ES-I3 (cell line): Measurements from ENCODE around the gene EXD3.

Experiments
- H3K36me3 ChIP-seq: 2 replicates; pipeline ENCODE4 v1.6.1; 2013; ENCODE audit warnings: mild to moderate bottlenecking, low read length, control low read depth, moderate library complexity; ENCODE audit not compliant: insufficient read depth
- H3K4me1 ChIP-seq: 2 replicates; pipeline ENCODE4 v1.6.1; 2013; ENCODE audit warnings: mild to moderate bottlenecking, control low read depth, low read length; ENCODE audit not compliant: insufficient read depth
- H3K9ac ChIP-seq: 2 replicates; pipeline ENCODE4 v1.6.1; 2013; ENCODE audit warnings: low read depth, mild to moderate bottlenecking, low read length, moderate library complexity
- H3K9me3 ChIP-seq: 2 replicates; pipeline ENCODE4 v1.6.1; 2013; ENCODE audit warnings: mild to moderate bottlenecking, low read length, moderate library complexity; ENCODE audit not compliant: control insufficient read depth, insufficient read depth

EXD3 gene

DNA sequence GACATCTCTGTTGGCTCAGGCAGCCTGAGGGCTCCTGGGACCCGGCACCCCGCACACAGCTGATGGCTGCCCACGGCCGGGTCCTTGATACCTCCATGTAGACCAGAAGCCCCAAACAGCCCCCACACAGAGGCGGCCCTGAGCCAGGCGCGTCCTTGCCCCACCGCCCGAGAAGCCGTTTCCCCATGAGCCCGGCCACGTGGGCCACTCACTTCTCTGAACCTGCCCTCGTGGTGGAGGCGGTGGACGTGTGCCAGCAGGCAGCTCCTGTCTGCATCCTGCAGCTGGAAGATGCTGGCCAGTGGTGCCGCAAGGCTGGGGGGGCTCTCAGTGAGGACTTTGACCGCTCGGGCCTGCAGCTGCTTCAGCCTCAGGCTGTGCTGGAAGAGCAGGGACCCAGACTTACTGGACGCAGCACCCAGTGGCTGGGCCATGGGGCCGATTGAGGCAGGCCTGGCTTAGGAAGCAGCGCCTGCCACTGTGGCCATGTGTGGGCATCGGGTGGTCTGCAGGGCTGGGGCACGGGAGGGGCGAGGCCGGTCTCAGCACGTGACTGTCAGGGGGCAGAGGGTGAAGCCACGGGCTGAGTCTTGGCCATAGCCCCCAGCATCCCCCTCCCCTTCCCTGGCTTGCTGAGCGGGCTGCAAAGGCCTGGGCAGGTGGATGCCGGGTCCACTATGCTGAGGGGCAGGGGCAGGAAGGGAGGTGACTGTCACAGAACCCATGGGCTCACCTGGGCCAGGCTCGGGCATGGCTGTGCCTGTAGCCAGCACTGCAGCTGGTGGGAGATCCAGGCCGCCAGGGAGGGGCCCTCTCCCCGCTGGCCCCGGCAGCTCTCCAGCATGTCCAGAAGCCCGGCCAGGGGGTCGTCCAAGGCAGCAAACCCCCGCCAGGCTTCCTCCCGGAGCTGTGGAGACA, 50.0 kb downstream of the EXD3 start:
- H3K4me1 ChIP-seq = no peaks in the 10 kb centered on the region
- no peak overlapping the region for H3K9ac ChIP-seq
- no peaks in the 10 kb centered on the region; the same call in 1 of the 2 replicates for H3K9me3 ChIP-seq

DNA sequence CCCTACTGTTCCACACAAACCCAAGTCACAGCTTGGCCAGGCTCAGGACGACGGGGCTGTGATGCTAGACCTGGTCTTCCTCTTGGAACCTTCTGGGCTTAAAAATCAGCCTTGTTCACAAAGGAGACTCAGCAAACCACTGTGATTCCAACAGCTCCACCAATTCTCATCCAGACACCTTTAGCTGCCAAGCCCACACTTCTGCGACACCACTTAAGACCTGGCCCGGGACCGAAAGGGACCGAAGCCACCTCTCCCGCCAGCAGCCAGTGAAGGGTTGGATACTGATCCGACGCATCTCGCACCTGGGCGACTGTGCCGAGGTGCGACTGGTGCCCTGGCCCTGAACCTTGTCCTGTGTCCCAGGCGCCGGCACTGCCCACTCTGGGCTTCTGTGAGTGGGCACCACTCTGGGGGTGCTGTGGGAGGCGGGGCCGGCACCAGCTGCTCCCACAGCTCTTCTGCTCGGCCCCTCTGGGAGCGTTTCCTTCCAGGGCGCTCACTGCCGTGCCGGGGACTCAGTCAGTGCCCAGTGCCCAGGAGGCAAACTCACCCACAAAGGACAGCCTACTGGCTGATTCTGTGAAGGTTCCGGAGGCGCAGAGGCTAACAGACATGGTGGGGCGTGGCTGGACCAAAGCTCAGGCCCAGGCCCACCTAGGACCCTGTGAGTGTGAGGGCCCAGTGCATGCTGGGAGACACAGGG, 50.9 kb downstream of the EXD3 start:
- Histone ChIP-seq H3K9ac (no peak overlapping the region), H3K9me3 (no peaks in the 10 kb centered on the region; the same call in 1 of the 2 replicates), H3K36me3 (no peaks in the 10 kb centered on the region), H3K4me1 (no peaks in the 10 kb centered on the region)

More for the DNA sequence above, 50.0 kb downstream of the EXD3 start:
- H3K36me3 ChIP-seq = no peaks in the 10 kb centered on the region

DNA sequence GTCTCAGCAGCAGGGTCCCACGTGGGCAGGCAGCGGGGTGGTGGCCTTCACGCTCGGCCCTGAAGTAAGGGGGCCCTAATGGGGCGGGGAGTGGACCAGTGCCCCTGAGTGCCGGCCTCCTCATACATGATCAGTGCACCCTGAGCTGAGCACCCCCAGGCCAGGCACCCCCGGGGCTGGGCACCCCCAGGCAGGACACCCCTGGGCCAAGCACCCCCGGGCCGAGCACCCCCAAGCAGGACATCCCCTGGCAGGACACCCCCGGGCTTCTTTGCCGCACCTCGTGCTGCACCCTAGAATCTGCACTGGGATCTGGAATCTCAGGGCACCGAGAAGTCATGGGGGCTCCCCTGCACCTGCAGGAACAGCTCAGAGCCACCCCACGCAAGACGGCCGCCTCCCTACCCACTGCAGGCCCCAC, 51.4 kb downstream of the EXD3 start:
- Histone ChIP-seq H3K36me3 (no peaks in the 10 kb centered on the region), H3K9me3 (no peaks in the 10 kb centered on the region; the same call in 1 of the 2 replicates), H3K9ac (no peak overlapping the region), H3K4me1 (no peaks in the 10 kb centered on the region)

DNA sequence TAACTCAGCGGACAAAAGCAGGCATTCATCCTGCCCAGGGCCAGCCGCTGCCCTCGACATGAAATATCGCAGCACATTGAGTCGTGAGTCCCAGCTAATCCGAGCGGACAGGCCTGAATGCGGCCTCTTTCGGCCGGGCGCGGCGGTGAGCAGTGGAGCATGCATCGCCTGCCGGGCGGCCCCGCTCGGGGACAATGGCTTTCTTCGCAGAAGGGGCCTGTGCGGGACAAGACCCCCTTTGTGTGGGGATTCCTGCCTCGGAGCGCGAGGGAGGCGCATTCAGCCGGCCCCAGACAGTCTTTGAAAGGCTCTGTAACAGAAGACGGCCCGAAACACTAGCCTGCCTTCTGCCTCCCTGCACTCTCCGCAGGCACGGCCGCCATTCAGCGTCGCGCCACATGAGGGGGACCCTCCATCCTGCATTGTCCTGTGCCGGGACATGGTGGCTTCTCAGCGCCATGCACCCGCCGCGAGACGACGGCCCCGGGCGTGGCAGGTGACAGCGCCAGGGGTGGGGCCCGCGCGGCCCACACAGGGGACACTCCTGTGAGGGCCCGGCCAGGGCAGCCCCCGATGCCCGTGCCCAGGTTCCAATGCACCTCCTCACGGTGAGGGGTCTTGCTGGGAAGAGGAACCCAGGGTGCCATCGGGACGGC, 52.0 kb downstream of the EXD3 start:
- Histone ChIP-seq H3K4me1 (no peaks in the 10 kb centered on the region), H3K9ac (no peak overlapping the region), H3K9me3 (no peaks in the 10 kb centered on the region; the same call in 1 of the 2 replicates), H3K36me3 (no peaks in the 10 kb centered on the region)

DNA sequence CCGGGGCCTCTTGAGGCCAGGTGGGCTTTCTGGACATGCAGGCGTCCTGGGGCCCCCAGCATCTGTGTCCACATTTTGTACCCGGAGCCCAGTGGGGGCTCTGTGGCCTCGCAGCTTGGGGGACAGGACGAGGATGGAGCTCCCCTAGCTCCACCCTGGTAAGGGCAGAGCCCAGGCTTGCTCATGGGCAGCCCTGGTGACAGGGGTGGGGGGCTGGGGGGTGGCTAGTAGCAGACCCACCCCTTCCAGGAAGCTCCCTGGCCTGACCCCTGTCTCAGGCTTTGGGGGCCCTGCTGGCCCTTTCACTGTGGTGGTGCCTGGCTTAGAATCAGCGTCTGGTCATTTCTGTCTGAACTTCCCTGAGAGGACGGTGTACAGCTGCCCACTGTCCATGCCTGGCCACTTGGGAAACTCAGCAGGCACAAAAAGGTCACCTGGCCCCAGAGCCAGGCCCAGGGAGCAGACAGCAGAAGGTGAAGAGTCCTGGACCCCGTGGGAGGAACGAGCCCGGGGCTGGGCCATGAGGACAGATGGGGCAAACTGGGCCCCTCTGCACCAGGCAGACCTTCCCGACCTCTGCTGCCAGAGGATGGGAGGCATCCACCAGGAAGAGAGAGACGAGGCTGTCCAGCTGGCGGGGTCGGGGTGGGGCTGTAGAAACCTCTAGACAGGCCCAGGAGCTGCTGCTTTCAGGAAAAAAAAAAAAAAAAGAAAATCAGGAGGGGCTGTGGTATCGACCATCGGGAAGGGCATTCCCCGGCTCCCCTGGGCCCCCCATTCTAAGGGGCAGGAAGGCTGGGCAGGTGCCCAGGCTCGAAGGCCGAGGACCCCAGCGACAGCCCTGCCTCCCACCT, 52.8 kb downstream of the EXD3 start:
- Histone ChIP-seq H3K36me3 (no peaks in the 10 kb centered on the region), H3K4me1 (no peaks in the 10 kb centered on the region), H3K9me3 (no peaks in the 10 kb centered on the region), H3K9ac (no peak overlapping the region)

DNA sequence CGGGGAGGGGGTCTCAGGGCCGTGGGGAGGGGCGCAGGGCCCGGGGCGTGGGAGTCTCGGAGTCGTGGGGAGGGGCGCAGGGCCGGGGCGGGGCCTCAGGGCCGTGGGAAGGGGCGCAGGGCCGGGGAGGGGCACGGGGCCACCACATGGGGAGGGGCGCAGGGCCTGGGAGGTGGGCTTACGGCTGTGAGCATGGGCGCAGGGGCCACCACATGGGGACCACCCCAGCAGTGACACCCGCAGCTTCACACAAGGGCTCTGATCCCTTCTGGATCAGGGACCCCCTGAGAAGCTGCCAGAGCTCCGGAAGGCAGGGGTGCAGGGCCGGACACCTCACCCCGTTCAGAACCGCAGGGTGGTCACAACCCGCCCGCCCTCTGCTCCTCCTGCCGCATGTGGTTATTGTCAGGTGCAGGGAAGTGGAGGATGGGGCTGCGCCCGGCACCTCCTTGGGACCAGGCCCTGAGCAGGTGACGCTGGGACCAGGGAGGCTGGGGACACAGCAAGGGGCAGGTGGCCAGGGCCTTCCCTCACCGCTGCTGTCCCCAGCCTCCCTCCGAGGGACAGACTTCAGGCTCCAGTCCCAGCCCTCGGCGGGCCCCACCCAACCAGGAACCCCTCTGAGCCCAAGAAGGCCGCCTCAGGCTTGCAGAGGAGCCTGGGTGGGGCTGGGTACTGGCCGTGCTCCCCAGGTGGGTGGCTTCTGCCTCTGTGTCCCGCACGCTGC, 53.7 kb downstream of the EXD3 start:
- Histone ChIP-seq H3K36me3 (no peaks in the 10 kb centered on the region), H3K4me1 (no peaks in the 10 kb centered on the region), H3K9me3 (no peaks in the 10 kb centered on the region), H3K9ac (no peak overlapping the region)

DNA sequence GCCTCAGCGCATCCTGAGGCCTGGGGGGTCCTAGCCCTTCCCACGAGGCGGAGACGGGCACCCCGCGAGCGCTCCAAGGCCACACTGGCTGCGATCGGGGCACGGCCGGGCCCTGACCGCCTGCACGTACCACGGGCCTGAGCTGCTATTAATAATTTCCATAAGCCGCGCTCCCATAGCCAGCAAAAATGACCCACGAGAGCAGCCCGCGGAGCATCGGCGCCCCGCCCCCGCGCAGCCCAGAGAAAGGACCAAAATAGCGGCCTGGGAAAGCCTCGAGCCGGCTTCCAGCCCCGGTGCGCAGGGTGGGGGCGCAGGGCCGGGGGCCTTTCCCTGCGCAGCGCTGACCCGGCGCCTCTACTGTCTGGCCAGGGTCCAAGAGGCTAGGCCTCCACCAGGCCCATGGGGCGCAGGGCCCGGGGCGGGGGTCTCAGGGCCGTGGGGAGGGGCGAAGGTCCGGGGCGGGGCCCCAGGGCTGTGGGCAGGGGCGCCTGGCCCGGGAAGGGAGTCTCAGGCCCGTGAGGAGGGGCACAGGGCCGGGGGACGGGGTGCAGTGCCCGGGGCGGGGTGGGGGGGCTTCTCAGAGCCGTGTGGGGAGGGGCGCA, 54.4 kb downstream of the EXD3 start:
- H3K9ac ChIP-seq = no peak overlapping the region
- H3K9me3 ChIP-seq = no peaks in the 10 kb centered on the region
- no peaks in the 10 kb centered on the region for H3K4me1 ChIP-seq
- no peaks in the 10 kb centered on the region for H3K36me3 ChIP-seq

DNA sequence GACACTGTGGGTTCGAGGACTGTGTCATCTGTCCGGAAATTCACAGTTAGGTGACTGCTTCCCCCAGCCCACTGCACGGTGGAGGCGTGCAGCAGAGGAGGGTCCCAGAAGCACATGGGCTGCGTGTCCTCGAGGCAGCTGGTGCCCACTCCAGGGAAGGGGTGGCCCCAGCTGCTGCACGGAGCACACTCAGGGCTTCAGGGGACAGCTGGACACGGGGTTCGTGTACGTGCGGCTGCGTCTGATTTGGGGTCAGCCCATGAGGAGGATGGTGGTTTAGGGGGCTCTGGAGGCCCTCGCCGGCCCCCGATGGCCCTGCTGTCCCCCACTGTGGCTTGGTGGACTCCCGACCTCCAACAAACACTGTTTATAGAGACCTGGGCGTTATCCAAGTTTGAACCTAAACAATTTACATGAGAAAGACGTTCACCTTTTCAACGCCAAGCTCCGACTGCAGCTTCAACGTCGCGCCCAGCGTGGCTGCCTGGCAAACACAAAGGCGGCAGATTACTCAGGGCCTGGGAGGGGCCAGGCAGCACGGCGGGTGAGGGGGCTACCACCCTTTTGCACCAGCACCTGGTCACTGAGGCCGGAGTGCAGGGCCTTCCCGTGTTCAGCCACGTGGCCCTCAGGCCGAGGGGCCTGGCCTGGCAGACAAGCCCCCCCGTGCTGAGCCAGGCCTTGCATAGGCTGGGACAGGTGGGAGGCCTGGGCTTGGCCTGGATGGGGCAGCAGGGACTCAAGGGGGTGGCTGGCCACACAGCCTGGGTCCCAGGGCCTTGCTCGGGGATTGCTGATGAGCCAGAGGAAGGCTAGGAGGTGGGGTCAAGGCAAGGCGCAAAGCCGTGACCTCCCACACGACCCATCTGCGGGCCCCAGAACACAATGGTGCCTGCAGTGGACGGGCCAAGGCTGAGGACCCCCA, 55.2 kb downstream of the EXD3 start:
- no peaks in the 10 kb centered on the region for H3K36me3 ChIP-seq
- H3K9ac ChIP-seq = no peak overlapping the region
- no peaks in the 10 kb centered on the region for H3K4me1 ChIP-seq
- no peaks in the 10 kb centered on the region for H3K9me3 ChIP-seq

DNA sequence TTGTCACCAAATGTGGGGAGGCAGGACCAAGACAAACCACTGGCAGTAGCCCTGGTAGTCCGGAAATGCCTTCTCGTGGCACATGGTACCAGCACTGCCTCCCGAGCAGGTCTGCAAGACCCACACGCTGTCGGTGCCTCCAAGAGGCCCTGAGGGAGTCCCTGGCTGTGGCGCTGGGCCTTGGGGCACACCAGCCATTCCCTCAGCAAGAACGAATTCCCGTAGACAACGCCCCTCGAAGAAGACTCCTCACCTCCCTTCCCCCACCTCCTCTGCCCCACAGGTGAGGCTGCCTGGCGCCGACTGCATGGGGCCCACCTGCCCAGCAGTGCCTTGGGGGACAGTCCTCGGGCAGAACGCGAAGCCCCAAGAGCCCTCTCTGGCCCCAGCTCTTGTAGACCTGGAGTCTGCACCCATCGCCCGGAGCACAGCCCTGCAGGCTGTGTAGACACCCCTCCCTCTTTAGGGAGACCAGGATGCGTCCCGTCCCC, 56.0 kb downstream of the EXD3 start:
- Histone ChIP-seq H3K9me3 (no peaks in the 10 kb centered on the region), H3K9ac (no peak overlapping the region), H3K4me1 (no peaks in the 10 kb centered on the region), H3K36me3 (no peaks in the 10 kb centered on the region)

DNA sequence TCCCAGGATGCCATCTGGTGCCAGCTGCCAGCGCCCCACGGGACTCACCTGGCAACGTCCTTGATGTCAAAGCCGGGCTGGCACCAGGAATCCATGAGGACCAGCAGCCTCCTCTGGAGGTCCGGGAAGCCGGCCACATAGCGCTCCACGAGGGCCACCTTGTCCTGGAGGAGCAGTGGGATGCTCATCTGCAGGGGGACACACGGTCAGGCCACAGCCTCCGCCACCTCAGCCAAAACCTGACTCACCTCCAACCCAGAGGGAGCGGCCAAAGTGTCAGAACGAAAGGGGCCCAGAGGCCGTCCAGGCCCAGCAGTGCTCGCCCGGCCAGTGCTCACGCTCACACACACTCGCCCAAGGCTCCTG, 56.5 kb downstream of the EXD3 start:
- no peaks in the 10 kb centered on the region for H3K9me3 ChIP-seq
- no peak overlapping the region for H3K9ac ChIP-seq
- no peaks in the 10 kb centered on the region for H3K4me1 ChIP-seq
- no peaks in the 10 kb centered on the region for H3K36me3 ChIP-seq

DNA sequence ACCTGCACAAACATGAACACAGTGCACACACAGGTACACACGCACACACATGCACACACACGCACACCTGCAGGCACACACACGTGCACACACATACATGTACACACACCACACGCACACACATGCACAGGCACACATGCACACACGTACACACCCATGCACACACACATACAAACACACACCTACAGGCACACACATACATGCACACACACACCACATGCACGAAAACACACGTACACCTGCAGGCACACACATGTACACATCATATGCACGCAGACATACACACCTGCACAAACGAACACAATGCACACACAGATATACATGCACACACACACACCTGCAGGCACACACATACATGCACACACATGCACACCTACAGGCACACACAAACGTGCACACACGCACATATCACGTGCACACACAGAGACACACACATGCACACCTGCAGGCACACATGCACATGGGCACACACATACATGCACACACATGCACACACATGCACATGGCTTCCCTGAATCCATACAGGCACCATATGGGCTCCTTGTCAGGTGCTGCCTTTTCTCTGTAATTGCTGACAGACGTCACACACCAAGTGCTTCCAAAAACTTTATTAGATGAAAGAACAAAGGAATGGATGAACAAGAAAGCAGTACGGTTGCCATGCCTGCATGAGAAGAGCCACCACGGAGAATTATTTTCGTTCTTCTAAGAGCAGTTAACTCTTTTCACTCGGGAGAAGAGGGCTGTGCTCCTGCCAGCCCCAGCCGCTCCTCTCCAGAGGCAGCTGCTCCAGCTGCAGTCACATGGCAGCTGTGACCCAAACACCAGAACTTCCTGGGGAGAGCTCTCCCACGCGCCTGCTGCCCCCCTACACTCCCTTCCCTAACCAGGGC, 57.2 kb downstream of the EXD3 start:
- no peaks in the 10 kb centered on the region for H3K36me3 ChIP-seq
- no peak overlapping the region for H3K9ac ChIP-seq
- no peaks in the 10 kb centered on the region for H3K4me1 ChIP-seq
- H3K9me3 ChIP-seq = no peaks in the 10 kb centered on the region
